Right lobe of liver (tissue), 4 donors: ENCODE measurements around the gene ABCA3.

Source experiments
- CTCF ChIP-seq, 4 donors: fragments of 200-600 bp in 3 of 4; fragments of 450-650 bp in 1 of 4; IDR thresholded peaks; one replicate each; pipeline versions ENCODE4 v1.5.1 to v1.8.0; 2016 to 2022; ENCODE audit warnings: antibody characterized with exemption in 4 of 4, mild to moderate bottlenecking in 2 of 4
- POLR2A ChIP-seq: fragments of 450-650 bp; IDR thresholded peaks from one replicate; pipeline ENCODE4 v1.6.1; 2017; ENCODE audit warnings: antibody characterized with exemption, mild to moderate bottlenecking
- donor health status: DM: no; HTN: no; CAD: no.
- donor health status: DM: no; HTN: no; CAD: no.
- donor health status: DM: no; HTN: yes; CAD: no.

GRCh38 chr16:2331931-2332267, 8.6 kb downstream of the ABCA3 start:
- no peak for TF ChIP-seq CTCF (IDR thresholded peaks at IDR 0.05)
- no peak for TF ChIP-seq POLR2A
